ENCODE results near the gene RASGRF2.

DNA sequence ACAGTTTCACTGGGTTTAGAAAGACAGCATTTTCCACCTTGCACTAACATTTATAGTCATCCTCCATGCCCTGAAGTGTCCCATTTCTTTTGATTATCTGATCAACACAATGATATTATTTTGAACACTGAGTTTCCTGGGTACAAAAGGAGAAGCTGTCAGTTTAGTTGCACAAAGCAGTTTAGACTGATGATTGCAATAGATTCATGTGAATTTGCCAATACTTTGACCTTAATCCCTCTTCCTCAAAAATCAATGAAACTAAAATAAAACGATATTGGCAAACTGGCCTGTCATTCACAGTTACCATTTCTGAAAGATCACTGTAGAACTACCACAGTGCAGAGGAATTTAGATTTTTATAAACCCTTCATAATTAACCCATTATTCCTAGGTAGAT is 34.2 kb upstream of the RASGRF2 start:
- TF ChIP-seq, protein P1, sequence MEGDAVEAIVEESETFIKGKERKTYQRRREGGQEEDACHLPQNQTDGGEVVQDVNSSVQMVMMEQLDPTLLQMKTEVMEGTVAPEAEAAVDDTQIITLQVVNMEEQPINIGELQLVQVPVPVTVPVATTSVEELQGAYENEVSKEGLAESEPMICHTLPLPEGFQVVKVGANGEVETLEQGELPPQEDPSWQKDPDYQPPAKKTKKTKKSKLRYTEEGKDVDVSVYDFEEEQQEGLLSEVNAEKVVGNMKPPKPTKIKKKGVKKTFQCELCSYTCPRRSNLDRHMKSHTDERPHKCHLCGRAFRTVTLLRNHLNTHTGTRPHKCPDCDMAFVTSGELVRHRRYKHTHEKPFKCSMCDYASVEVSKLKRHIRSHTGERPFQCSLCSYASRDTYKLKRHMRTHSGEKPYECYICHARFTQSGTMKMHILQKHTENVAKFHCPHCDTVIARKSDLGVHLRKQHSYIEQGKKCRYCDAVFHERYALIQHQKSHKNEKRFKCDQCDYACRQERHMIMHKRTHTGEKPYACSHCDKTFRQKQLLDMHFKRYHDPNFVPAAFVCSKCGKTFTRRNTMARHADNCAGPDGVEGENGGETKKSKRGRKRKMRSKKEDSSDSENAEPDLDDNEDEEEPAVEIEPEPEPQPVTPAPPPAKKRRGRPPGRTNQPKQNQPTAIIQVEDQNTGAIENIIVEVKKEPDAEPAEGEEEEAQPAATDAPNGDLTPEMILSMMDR (conservative IDR thresholded peaks at IDR 0.05; ENCODE audit: low read length), result no peak
- TF ChIP-seq EZH2phosphoT487 (IDR thresholded peaks at IDR 0.05; ENCODE audit: borderline replicate concordance), result no peak

Measured in Loucy (cell line).